MG63 (cell line): ENCODE data around the gene CDC42BPA. TPM values are rescaled to one million over a fixed set of nuclear protein-coding genes. Genes with fewer than 3 reads are reported as not detected.

Experiments
- DNase-seq: peaks from one replicate; pipeline ENCODE4 v3.0.0-alpha.2; 2020
- H3K27me3 ChIP-seq: fragments of 250-450 bp; sonication (Bioruptor Pico); 2 replicates; pipeline ENCODE4 v1.5.1; 2020; ENCODE audit warnings: mild to moderate bottlenecking, moderate library complexity
- H3K36me3 ChIP-seq: fragments of 250-450 bp; sonication (Bioruptor Pico); 2 replicates; pipeline ENCODE4 v1.5.1; 2020; ENCODE audit warnings: mild to moderate bottlenecking, moderate library complexity
- H3K4me3 ChIP-seq: fragments of 250-450 bp; sonication (Bioruptor Pico); 2 replicates; pipeline ENCODE4 v1.5.1; 2020; ENCODE audit warnings: mild to moderate bottlenecking, moderate library complexity
- H3K9me3 ChIP-seq: fragments of 250-450 bp; sonication (Bioruptor Pico); 2 replicates; pipeline ENCODE4 v1.5.1; 2020; ENCODE audit warnings: mild to moderate bottlenecking, moderate library complexity
- total RNA-seq: library from RNA; depleted of rRNA; stranded (reverse); fragments of >200 nt; shearing (Covaris generic); gene quantifications from 2 replicates; pipeline ENCODE4 v1.2.3, GENCODE V29; 2014; ENCODE audit warnings: low replicate concordance

Gene CDC42BPA
- total RNA-seq, 1 experiment from 2014 or later: 11.6 TPM

DNA sequence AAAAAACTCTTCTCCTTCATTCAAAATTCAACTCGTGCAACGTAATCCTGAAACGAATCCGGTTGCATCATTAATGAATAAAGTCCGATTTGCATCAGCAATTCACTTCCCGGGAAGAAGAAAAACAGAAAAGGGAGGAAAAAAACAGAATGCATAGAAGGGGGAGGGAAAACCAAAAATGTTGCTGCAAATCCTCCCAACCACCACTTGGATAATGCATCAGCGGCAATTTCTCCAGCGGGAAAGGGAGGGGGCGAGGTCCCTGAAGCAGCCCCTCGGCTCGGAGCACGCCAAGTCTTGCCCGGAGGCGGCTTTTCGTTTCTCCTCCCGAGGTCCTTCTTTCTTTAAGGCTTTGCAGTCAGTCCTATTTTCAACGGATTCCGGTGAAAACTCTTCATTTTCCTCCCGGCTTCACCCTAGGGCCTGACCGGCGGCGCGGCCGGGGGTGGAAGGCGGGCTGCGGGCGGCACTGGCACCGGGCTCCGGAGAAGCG lies 723 bp downstream of the CDC42BPA start:
- no peaks in the 10 kb centered on the region for H3K9me3 ChIP-seq
- no peaks in the 10 kb centered on the region for H3K27me3 ChIP-seq
- DNase-seq: peak; percentile 72
- no peaks in the 10 kb centered on the region; the same call in 1 of the 2 replicates for H3K36me3 ChIP-seq
- H3K4me3 ChIP-seq: peak overlapping the region; percentile 70

DNA sequence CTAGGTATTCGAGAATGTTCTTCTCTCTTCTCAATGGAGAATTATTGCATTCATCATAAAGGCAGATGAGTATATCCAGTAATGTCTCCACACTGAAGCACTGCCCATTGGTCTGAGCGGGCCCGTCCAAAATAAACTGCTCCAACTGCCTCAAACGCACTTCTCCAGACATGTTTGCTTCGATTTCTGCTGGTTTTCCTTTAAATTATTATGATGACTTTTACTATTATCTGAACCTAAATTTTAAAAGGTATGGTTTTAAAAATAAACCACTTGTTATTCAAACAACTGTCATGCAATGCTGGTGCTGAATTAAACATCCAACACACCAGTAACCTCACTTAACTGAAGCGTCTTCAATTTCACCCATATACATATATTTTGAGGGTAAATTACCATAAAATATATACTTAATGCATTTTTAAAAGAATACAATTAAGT lies 1.3 kb downstream of the CDC42BPA start:
- H3K36me3 ChIP-seq: no peaks in the 10 kb centered on the region; the same call in 1 of the 2 replicates
- peak overlapping the region; percentile 70 for H3K4me3 ChIP-seq
- H3K9me3 ChIP-seq: no peaks in the 10 kb centered on the region
- no peaks in the 10 kb centered on the region for H3K27me3 ChIP-seq
- peak; percentile 29 for DNase-seq

DNA sequence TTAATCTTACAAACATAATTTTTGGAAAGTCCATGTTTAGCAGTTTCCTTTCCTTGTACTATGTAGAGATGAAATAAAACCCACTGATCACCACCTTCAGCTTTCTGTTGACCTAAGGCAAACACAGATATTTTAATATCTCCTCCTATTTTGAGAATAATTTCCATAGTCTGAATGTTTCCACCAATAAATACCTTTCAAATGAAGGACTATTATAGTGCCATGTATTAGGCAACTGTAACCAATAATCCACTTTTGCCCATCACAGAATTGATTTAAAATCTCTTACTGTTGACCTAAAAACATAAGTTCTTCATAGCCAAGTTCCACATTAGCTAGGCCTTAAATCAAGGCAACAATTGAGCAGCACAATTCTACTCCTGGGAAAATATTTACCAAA lies 1.8 kb downstream of the CDC42BPA start:
- H3K27me3 ChIP-seq: no peaks in the 10 kb centered on the region
- peaks cover 3% of the 10 kb centered on the region; the same call in 1 of the 2 replicates for H3K36me3 ChIP-seq
- peak overlapping the region; percentile 70 for H3K4me3 ChIP-seq
- H3K9me3 ChIP-seq: no peaks in the 10 kb centered on the region
- DNase-seq: no peak

DNA sequence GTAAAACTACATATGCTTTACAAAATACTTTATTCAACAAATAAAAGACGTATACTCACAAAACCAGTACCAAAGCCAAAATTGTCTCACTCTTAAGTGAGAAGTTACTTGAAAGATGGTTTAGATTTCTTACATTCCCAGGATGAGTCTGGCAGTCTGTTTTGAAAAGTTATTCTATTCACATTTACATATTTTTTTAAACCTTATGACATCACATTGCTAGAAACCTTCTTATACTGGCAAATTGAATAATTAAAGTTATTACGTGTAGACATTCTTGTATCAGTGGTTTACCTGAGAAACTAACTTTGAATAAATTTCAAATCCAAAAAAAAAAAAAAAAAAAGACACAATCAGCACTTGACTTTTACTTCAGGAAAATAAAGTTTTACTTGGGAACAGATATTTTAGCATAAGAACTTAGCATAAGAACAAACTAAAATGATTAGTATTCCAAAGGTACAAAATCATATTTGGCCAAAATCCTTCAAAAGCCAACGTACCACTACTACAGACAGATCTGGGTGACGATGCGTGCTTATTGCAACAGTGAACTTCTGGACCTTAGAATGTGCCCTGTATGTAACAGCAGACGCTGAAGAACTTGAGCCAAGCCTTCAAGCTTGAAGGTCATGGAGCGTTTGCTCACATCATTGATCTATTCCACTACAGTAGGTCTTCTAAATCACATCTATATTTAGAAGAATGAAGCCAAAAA lies 2.5 kb downstream of the CDC42BPA start:
- peak; percentile 54 for DNase-seq
- Histone ChIP-seq H3K9me3 (peaks cover 2% of the 10 kb centered on the region; the same call in 1 of the 2 replicates), H3K4me3 (peak overlapping the region; percentile 70), H3K27me3 (no peaks in the 10 kb centered on the region), H3K36me3 (peaks cover 3% of the 10 kb centered on the region; the same call in 1 of the 2 replicates)

DNA sequence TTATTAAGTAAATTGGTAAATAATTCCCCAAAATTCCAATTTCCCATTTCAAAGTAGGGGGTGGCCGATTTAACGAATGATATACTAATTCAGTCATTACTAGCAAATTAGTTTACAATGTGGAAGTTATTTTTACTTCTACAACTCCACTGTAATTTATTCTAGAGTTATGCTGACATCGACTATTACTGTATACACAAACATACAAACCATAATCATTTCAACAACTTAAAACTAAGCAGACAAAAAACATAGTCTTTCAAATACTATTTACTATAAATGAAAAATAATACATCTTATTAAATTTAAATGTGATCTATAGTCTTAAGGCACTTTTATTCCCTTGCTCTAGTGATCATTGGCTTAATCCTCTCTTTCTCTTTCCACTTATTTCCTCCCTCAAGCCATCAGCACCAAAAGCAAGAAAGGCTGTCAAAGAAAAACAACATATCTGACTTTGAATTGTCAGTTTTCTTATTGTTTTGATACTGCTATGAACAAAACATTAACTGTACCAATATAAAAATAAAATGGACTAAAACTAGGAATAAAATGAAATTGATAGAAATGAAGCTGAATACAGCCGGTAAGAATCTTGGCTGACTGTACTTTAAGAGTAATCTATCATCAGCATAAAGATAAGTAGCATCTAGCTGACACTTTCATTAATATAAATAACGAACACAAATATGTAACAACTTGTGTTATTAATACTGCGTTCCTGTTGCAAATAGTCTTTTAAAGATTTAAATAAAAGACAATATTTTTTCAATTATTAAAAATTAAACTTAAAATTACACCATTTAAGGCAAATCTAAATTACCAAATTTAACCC lies 4.1 kb downstream of the CDC42BPA start:
- no peak for DNase-seq
- H3K4me3 ChIP-seq: peak overlapping the region; percentile 70
- no peaks in the 10 kb centered on the region for H3K27me3 ChIP-seq
- H3K36me3 ChIP-seq: peaks cover 6% of the 10 kb centered on the region
- H3K9me3 ChIP-seq: peaks cover 2% of the 10 kb centered on the region; the same call in 1 of the 2 replicates

DNA sequence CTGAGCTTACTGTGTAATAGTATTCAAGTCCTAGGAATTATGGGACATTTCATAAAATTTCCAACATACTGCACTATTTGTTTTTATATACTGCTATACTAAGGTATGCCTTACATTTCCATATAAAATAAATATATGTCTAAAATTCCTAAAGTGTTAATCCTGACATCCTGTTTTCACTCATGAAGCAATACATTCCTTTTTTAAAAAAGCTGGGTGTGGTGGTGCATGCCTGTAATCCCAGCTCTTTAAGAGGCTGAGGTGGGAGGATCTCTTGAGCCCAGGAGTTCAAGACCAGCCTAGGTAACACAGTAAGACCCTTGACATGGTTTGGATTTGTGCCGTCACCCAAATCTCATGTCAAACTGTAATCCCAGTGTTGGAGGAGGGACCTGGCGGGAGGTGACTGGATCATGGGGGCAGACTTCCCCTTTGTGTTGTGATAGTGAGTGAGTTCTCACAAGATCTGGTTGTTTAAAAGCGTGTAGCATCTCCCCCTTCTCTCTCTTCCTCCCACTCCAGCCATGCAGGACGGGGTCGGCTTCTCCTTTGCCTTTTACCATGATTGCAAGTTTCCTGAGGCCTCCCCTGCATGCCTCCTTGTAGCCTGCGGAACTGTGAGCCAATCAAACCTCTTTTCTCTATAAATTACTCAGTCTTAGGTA lies 5.8 kb downstream of the CDC42BPA start:
- DNase-seq: no peak
- peaks cover 12% of the 10 kb centered on the region for H3K36me3 ChIP-seq
- no peaks in the 10 kb centered on the region for H3K27me3 ChIP-seq
- no peak overlapping the region for H3K4me3 ChIP-seq
- peaks cover 2% of the 10 kb centered on the region; the same call in 1 of the 2 replicates for H3K9me3 ChIP-seq

DNA sequence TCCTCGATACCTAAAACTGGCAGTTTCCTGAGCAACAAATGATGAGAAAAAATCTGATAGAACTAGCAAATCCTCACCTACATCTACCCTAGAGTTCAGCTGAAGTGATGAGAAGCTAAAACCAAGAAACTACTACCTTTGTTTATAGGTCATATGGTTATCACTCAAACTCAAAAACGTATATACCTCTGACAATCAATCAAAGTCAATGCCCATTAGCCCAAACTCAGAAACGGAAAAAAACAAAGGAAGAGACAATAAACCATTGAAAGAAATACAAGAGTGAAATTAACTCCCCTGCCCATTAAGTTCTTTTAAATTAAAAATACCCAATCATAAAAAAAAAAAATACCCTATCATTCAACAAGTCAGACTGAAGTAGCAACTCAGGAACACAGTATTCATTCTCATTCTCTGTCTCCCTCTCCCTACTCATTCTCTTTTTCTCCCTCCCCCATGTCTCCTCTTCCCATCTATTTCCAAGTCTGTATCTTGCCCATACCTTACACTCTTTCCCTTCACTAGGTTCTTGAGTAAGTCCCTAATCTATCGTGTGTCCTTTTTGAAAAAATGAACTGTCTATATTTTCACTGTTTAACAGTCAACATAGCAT lies 6.8 kb downstream of the CDC42BPA start:
- no peak overlapping the region for H3K4me3 ChIP-seq
- DNase-seq: no peak
- peaks cover 12% of the 10 kb centered on the region for H3K36me3 ChIP-seq

DNA sequence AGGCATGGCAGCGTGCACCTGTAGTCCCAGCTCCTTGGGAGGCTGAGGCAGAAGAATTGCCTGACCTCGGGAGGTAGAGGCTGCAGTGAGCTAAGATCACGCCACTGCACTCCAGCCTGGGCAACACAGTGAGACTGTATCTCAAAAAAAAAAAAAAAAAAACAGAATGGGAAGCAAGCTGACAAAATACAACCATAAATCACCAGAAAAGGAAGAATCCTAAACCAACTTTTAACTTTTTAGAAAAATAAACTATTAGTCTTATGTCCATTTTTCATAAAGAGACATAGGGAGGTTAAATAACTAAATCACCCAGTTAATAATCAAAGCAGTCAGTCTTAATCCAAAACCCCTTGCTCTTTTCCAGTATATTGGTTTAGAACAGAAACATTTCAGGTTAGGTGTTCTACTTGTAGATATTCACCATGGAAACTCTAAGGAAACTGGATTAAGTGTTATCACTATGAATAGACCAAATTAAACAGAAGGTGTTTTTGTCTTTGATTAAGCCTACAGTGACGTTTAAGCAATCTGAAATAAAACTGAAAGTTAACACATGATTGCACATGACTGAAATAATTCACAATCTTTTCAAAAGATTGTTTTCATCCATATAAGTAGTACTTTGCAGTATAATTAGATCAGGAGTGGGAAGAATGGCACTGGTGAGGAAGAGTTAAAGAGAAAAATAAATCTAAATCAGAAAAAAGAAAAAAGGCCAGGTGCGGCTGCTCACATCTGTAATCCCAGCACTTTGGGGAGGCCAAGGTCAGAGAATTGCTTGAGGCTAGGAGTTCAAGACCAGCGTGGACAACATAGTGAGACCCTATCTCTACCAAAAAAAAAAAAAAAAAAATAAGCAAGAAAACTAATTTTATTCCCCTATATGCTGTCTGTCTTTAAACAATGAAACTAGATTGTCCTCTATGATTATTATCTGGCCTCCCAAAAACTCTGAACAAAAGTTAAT lies 9.6 kb downstream of the CDC42BPA start:
- no peak for DNase-seq
- no peak overlapping the region for H3K4me3 ChIP-seq
- H3K27me3 ChIP-seq: no peaks in the 10 kb centered on the region
- peaks cover 2% of the 10 kb centered on the region; the same call in 1 of the 2 replicates for H3K9me3 ChIP-seq
- peaks cover 16% of the 10 kb centered on the region for H3K36me3 ChIP-seq

More for the DNA sequence above, 6.8 kb downstream of the CDC42BPA start:
- no peaks in the 10 kb centered on the region for H3K27me3 ChIP-seq
- peaks cover 2% of the 10 kb centered on the region; the same call in 1 of the 2 replicates for H3K9me3 ChIP-seq

DNA sequence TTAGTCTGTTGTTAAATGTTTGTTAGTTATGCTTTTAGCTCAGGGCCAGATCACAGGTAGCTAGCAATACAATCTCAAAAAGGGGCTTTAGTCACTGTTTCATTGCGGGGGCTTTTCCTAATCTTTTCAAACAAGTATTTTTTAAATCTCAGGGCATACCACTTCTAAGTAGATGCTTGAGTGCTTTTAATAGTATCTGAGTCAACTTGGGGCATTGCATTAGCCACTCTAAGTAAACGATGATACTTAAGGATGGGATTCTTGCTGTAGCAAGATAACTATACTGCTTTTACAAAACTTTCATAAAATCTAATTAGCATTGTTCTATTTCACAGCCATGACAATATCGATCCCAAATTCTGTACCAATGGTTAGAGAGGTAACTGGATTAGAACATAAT lies 11.6 kb downstream of the CDC42BPA start:
- Histone ChIP-seq H3K27me3 (no peaks in the 10 kb centered on the region), H3K9me3 (peaks cover 2% of the 10 kb centered on the region; the same call in 1 of the 2 replicates), H3K36me3 (peaks cover 13% of the 10 kb centered on the region), H3K4me3 (no peak overlapping the region)
- DNase-seq: no peak

DNA sequence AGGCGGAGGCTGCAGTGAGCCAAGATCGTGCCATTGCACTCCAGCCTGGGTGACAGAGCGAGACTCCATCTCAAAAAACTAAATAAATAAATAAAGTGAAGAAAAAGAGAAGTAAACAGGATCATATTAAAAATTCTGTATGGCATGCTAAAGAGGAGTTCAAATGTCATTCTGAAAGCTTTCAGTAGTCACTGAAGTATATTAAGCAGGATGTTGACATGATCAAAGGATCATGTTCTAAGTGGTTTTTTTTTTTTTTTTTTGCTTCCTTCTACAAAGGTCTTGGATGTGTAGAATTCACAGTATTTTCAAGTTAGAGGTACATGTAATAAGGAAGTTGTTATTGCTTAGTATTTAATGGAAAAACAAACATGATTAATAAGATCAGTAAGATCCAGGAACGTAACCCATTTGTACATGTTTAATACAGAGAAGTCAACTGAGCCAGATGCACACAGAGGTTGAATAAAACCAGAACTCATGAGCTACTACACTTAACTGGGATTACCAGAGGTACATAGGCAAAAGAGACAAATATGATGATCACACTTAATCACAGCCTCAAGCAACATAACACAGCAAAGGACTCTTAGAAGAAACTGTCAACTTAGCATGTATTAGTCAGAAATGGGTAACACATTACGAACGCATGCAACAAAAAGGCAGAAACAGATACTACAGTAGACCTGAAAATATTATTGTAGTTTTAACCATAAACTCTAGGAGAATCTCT lies 12.2 kb downstream of the CDC42BPA start:
- Histone ChIP-seq H3K27me3 (no peaks in the 10 kb centered on the region), H3K9me3 (no peaks in the 10 kb centered on the region), H3K36me3 (peaks cover 13% of the 10 kb centered on the region), H3K4me3 (no peak overlapping the region)
- DNase-seq: no peak

DNA sequence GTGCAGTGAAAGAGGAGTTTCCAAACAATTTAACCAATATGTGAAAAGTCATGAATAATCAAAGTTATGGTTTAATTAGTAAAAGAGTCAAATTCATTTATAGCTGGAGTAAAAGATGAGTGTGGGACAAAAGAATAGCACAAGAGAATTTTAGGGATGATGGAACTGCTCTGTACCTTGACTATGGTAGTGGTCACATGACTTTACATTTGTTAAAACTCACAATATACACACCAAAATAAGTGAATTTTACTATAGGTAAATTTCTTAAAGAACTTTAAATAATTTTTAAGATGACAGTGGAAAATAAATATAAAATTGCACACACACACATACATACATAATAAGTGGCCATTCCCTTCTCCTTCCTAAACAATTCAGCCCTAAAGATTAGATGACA lies 13.6 kb downstream of the CDC42BPA start:
- no peaks in the 10 kb centered on the region for H3K9me3 ChIP-seq

DNA sequence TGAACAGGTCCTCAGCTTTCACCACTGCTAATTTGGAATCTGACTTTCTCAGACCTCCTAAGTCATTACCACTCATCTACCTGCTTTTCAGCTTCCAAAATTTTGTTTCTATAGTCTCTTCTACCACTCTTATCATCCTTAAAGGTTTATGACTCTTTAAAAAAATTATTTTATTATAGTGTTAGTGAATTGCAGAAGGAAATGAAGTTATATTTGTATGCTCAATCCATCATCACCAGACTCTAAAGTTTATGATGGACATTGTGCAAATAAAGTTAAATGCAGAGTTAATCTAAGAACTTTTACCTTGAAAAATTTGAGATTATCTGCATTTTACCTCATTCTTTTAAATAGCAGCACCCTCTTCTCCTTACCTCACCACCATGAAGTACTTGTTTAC lies 14.6 kb downstream of the CDC42BPA start:
- H3K9me3 ChIP-seq: no peaks in the 10 kb centered on the region
- no peaks in the 10 kb centered on the region for H3K27me3 ChIP-seq
- peaks cover 10% of the 10 kb centered on the region for H3K36me3 ChIP-seq
- H3K4me3 ChIP-seq: no peak overlapping the region
- no peak for DNase-seq

More for the DNA sequence above, 13.6 kb downstream of the CDC42BPA start:
- no peak overlapping the region for H3K4me3 ChIP-seq
- H3K36me3 ChIP-seq: peaks cover 10% of the 10 kb centered on the region
- no peak for DNase-seq
- H3K27me3 ChIP-seq: no peaks in the 10 kb centered on the region

DNA sequence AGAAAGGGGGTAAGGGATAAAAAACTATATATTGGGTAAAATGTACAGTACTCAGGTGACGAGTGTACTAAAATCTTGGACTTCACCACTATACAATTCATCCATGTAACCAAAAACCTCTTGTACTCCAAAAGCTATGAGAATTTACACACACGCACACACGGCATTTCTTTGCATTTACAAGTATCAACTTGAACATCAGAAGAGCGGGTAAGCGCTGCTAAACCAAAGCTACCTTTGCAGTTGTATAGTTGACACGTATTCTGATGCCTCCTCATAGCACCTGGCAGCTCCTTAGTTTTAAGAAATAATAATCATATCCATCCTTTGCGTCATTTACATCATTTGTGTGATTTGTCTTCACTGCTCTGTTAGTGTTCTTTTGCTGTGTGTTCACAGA lies 17.6 kb downstream of the CDC42BPA start:
- peaks cover 4% of the 10 kb centered on the region; the same call in 1 of the 2 replicates for H3K36me3 ChIP-seq
- H3K9me3 ChIP-seq: no peaks in the 10 kb centered on the region
- no peaks in the 10 kb centered on the region for H3K27me3 ChIP-seq
- DNase-seq: no peak
- no peak overlapping the region for H3K4me3 ChIP-seq

DNA sequence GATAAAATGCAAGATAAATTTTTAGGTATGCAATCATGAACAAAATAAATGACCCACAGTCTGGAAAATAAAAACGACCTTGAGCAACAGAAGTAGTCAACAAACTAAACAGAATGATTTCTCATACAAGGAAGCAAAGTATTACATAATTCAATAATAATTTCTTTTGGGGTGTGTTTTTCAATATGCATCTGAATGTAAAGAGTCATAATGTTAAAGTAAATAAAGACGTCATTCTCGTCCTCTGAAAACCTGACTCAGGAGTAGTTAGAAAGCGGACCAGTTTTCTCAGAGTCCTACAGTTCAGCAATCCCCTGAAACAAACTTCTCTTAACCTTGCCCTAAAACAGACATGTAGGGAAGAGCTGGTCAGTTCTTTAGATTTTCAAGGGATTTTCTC lies 18.6 kb downstream of the CDC42BPA start:
- Histone ChIP-seq H3K4me3 (no peak overlapping the region), H3K27me3 (no peaks in the 10 kb centered on the region), H3K36me3 (no peaks in the 10 kb centered on the region; the same call in 1 of the 2 replicates), H3K9me3 (no peaks in the 10 kb centered on the region)
- no peak for DNase-seq

DNA sequence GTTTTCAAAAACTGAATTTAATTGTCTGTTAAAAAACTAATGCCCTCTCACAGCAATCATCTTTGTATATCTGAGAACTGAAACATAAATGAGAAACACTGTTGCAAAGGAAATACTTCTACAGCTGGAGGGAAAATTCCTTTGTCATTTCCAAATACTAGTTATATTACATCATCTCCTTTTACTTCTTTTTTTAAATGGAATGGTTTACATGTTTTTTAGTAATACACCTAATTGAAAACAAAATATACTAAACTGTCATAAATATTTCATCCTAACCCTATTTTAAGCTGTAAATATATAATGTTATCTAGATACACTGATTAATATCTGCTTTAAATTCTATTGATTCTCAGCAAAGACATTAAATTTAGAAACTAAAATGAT lies 19.1 kb downstream of the CDC42BPA start:
- Histone ChIP-seq H3K9me3 (no peaks in the 10 kb centered on the region), H3K27me3 (no peaks in the 10 kb centered on the region), H3K4me3 (peak overlapping the region; percentile 21), H3K36me3 (no peaks in the 10 kb centered on the region; the same call in 1 of the 2 replicates)
- no peak for DNase-seq
